ENCODE measurements around the gene HERC2. TPM values are rescaled to one million over a fixed set of nuclear protein-coding genes. Genes with fewer than 3 reads are reported as not detected.

HERC2 gene
- total and polyA plus RNA-seq, 2 of the 4 experiments (the other 2 are of a cell fraction): 20.8 to 28.9 TPM

- ATAC-seq (ENCODE audit: low read depth) (no peak), DNase-seq (no peak)
- H3K36me3 ChIP-seq (ENCODE audit: control insufficient read depth, insufficient read depth, low read length): peaks cover 26% of the 10 kb centered on the region
- no peak overlapping the region for H3K56ac ChIP-seq (ENCODE audit: extremely low read depth, insufficient read depth, low read length)
- H2AK5ac ChIP-seq (ENCODE audit: low read depth, low read length): no peak overlapping the region
- H4K91ac ChIP-seq (ENCODE audit: insufficient read depth, low read depth, low read length): no peak overlapping the region
- no peak overlapping the region for H3K18ac ChIP-seq (ENCODE audit: low read depth, low read length)
- in situ Hi-C loops (cut with MboI; ENCODE audit: low sequenced_read_pairs): no loop called here
- H3K9me3 ChIP-seq (ENCODE audit: control insufficient read depth, insufficient read depth, low read length): no peaks in the 10 kb centered on the region
- H2AK9ac ChIP-seq (replicated peaks; ENCODE audit: low read depth, low read length, poor library complexity): no peak overlapping the region
- no peaks in the 10 kb centered on the region; a peak in 1 of 4 replicates for H3K79me1 ChIP-seq (ENCODE audit: low read depth in 1 of 2, low read length in 2 of 2)
- no peak overlapping the region for H2BK120ac ChIP-seq (ENCODE audit: low read depth, low read length)
- H3K9ac ChIP-seq (ENCODE audit: low read depth, low read length): no peak overlapping the region
- H2BK15ac ChIP-seq (ENCODE audit: low read depth, low read length): no peak overlapping the region
- POLR2A ChIA-PET (ENCODE audit: unreplicated experiment): no interaction called here
- CTCF ChIA-PET: no interaction called here
- no peak overlapping the region for H2BK5ac ChIP-seq (ENCODE audit: low read depth, low read length, poor library complexity, severe bottlenecking)
- no peak overlapping the region for H3K27ac ChIP-seq (ENCODE audit: insufficient read depth, low read length)
- no peak overlapping the region for H3K4me3 ChIP-seq (ENCODE audit: insufficient read depth, low read depth, low read length)
- whole genome bisulfite sequencing, 2 experiments (ENCODE audit: extremely low coverage in 2 of 2, insufficient read length in 1 of 2): 92% methylated on average over 2 of the region's 6 CpGs; no CpG with 5 or more reads in 1 of the 2 experiments
- no peak overlapping the region for H4K8ac ChIP-seq (ENCODE audit: low read depth in 2 of 2, low read length in 2 of 2)
- no peak overlapping the region for H3K14ac ChIP-seq (replicated peaks; ENCODE audit: low read depth, low read length)
- no TSS peak for BruUV-seq (replicated peaks)
- TF ChIP-seq RAD21 (IDR thresholded peaks at IDR 0.05; ENCODE audit: low read length) (no peak), BHLHE40 (IDR thresholded peaks at IDR 0.05; ENCODE audit: low read depth, low read length) (no peak), FOS (IDR thresholded peaks at IDR 0.05; ENCODE audit: low read depth, low read length) (no peak), CTCF (conservative IDR thresholded peaks at IDR 0.05; ENCODE audit: low read depth, low read length) (no peak), MAFK (IDR thresholded peaks at IDR 0.05; ENCODE audit: low read depth, low read length) (no peak), RFX5 (IDR thresholded peaks at IDR 0.05; ENCODE audit: low read depth, low read length) (no peak), ELK1 (IDR thresholded peaks at IDR 0.05; ENCODE audit: borderline replicate concordance, low read depth, low read length) (no peak)
- H3K4me2 ChIP-seq (ENCODE audit: low read depth, low read length): no peak overlapping the region
- no peaks in the 10 kb centered on the region; the same call in 1 of the 2 replicates for H3K9me1 ChIP-seq (ENCODE audit: insufficient read depth, low read length)
- dilution Hi-C loops (cut with HindIII; ENCODE audit: low sequenced_read_pairs, unreplicated experiment): no loop called here
- H3K4ac ChIP-seq (ENCODE audit: low read depth, low read length): no peak overlapping the region
- H4K5ac ChIP-seq (ENCODE audit: low read depth, low read length): no peak overlapping the region
- H3K23ac ChIP-seq (ENCODE audit: low read depth, low read length): no peak overlapping the region
- H3K27me3 ChIP-seq (ENCODE audit: control insufficient read depth, insufficient read depth, low read length): no peaks in the 10 kb centered on the region
- H2BK20ac ChIP-seq (ENCODE audit: low read depth, low read length): no peak overlapping the region
- no peaks in the 10 kb centered on the region for H4K20me1 ChIP-seq (ENCODE audit: insufficient read depth, low read length)
- intact Hi-C loops (cut with micrococcal nuclease): no loop called here
- H2AFZ ChIP-seq (replicated peaks; ENCODE audit: low read length, poor library complexity): no peak overlapping the region
- no peaks in the 10 kb centered on the region for H3K4me1 ChIP-seq (ENCODE audit: control insufficient read depth, insufficient read depth, low read length)
These were observed 78.1 kb downstream of the HERC2 start for GRCh38 chr15:28243901-28244300.
